GF-D8 (cell line): ENCODE results near the gene ELMOD3.
"Not testable (repeated sequence)": the region's sequence is repeated elsewhere in the genome, so short reads cannot be mapped to it uniquely, and the experiment has no call there.

Source experiments
- DNase-seq: peaks from one replicate; lab custom pipeline; 2025; lab: John Stamatoyannopoulos, UW

ELMOD3 gene

GRCh38 chr2:85354286-85355072 lies at the start of gene ELMOD3, which contains the start of gene RETSAT:
Gene ELMOD3, plus strand, starts transcription at chr2:85354769. Its CDS starts 2,430 bp downstream, at chr2:85357199.
Gene RETSAT, minus strand, starts transcription at chr2:85354528. Its CDS starts 21 bp downstream, at chr2:85354507.
- peak; percentile 96 for DNase-seq

- DNase-seq, result no peak
Observed at GRCh38 chr2:85307527-85307897, 47.1 kb upstream of the ELMOD3 start.

GRCh38 chr2:85308201-85308600 lies 46.4 kb upstream of the ELMOD3 start:
- DNase-seq, result no peak

GRCh38 chr2:85308896-85309555 lies 45.5 kb upstream of the ELMOD3 start:
- DNase-seq, result peak; percentile 83

- DNase-seq, result peak; percentile 45
Observed at GRCh38 chr2:85309699-85310321, 44.8 kb upstream of the ELMOD3 start.

- no peak for DNase-seq
Observed at GRCh38 chr2:85310330-85310729, 44.2 kb upstream of the ELMOD3 start.

GRCh38 chr2:85312404-85312803 lies 42.2 kb upstream of the ELMOD3 start:
- no peak for DNase-seq

GRCh38 chr2:85314884-85315242 lies 39.7 kb upstream of the ELMOD3 start:
- DNase-seq, result no peak

- not testable (repeated sequence) for DNase-seq
Observed at GRCh38 chr2:85315921-85316320, 38.6 kb upstream of the ELMOD3 start.

- DNase-seq, result no peak
Observed at GRCh38 chr2:85318222-85319074, 36.1 kb upstream of the ELMOD3 start.

- DNase-seq, result no peak
Observed at GRCh38 chr2:85319796-85320195, 34.8 kb upstream of the ELMOD3 start.

- DNase-seq, result no peak
Observed at GRCh38 chr2:85323351-85323987, 31.1 kb upstream of the ELMOD3 start.

- DNase-seq, result not testable (repeated sequence)
Observed at GRCh38 chr2:85323988-85324367, 30.6 kb upstream of the ELMOD3 start.

- peak; percentile 47 for DNase-seq
Observed at GRCh38 chr2:85324639-85325465, 29.7 kb upstream of the ELMOD3 start.

- DNase-seq, result no peak
Observed at GRCh38 chr2:85325466-85325811, 29.1 kb upstream of the ELMOD3 start.

GRCh38 chr2:85326406-85327159 lies 28.0 kb upstream of the ELMOD3 start:
- DNase-seq, result peak; percentile 61

GRCh38 chr2:85327160-85327821 lies 27.3 kb upstream of the ELMOD3 start:
- no peak for DNase-seq

- peak; percentile 84 for DNase-seq
Observed at GRCh38 chr2:85327822-85328617, 26.5 kb upstream of the ELMOD3 start, which contains the start of gene TGOLN2. Gene TGOLN2, minus strand, starts transcription at chr2:85327989. Its CDS starts 27 bp downstream, at chr2:85327962.
